GM19351 (cell line): ENCODE measurements around the gene KCNIP4.

Experiments used
- ATAC-seq: cut with Tn5 transposase; IDR thresholded peaks from one replicate; pipeline ENCODE4 v1.9.1; 2021; ENCODE audit warnings: mild to moderate bottlenecking, moderate library complexity; ENCODE audit not compliant: unreplicated experiment

The KCNIP4 gene

DNA sequence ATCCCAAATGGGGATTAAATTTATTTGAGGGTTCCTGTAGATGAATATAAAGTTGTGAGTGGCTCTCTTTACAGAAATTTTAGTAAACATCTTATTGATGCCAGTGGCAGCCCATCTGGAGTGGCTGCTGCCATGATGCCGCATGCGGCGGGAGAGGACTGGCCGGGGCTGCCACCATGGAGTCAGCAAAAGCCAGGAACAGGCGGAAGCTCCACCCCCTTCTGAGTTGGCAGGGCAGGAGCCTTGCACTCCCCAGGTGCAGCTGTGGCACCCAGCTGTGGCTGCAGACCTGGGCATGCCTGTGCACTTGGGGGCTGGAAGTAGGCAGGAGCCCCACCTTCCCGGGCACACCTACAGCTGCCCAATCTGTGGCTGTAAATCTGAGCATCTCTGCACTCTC lies 92.3 kb downstream of the KCNIP4 start:
- ATAC-seq, result no peak

DNA sequence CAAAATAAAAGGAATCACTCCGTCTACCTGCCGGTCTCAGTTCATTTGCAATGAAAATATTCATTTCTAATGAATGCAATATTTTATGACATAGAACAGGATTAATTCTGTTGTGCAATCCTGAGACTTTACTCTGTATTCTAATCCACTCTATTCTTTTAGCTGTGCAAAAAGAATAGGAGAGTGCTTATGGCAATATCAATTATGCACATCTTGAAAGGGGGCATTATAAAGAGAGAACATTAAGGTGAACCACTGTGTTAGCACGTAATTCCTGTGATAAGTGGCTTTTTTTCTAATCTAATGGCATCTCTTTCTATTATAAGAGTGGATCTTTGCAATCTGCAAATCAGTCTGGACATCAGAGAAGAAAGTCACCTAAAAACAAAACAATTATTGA lies 99.5 kb downstream of the KCNIP4 start:
- ATAC-seq, result no peak

DNA sequence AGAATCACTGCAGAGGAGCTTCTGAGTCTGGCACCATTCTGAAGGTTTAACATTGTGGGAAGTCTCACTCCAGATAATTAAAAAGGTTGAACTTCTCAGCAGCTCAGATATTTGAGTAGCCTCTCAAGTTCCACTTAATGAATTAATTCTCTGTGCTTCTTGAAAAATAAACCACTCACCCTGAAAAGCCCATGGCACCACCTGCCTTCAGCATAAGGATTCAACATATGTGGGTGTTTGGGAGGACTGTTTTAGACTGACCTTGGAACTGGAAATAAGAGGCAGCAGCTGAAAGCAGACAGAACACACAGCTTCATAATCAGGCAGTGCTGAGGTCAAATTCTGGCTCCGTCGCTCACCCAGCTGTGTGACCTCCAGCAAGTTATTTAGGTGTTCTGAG lies 100.6 kb downstream of the KCNIP4 start:
- ATAC-seq, result no peak

DNA sequence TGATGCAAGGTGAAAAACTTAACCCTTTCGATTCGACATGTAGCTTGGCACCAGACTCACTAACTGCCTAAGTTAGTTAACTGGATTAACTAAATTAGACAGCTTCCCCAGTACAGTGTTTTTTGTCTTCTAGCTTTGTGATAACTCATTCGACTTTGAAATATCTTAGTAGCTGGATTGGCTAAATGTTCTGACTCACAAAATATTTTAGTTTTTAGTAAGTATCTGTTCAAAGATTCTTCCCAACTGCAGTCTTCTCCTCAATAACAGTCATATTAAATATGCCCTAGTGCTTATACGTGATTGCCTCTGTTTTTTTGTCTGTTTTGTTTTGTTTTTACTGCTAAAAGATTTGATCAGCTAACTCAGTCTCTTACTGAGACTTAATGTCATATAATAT lies 102.9 kb downstream of the KCNIP4 start:
- ATAC-seq, result no peak

DNA sequence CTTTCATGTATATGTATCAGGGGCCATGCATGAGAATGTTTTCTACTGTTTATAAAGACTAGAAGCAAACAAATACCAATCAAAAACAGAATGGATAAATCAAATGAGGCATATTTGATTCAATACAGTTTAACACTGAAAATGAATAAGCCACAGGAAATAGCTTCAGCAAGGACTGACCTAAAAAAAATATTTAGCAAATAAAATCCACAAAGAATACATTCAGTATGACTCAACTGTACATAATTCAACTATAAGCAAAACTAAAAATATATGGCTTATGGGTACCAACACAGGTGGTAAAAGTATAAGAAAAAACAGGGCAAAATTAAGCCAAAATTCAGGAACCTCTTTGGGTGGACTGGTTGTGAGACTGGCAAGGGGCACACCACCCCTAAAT lies 112.9 kb downstream of the KCNIP4 start:
- no peak for ATAC-seq

DNA sequence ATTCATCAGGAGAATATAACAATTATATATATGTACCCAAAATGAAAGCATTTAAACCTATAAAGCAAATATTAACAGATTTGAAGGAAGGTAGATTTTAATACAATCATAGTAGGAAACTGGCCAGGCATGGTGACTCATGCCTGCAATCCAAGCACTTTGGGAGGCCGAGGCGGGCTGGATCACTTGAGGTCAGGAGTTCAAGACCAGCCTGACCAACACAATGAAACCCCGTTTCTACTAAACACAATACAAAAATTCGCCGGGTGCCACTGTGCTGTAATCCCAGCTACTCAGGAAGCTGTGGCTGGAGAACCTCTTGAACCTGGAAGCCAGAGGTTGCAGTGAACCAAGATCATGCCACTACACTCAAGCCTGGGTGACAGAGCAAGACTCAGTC lies 118.3 kb downstream of the KCNIP4 start:
- ATAC-seq, result no peak

DNA sequence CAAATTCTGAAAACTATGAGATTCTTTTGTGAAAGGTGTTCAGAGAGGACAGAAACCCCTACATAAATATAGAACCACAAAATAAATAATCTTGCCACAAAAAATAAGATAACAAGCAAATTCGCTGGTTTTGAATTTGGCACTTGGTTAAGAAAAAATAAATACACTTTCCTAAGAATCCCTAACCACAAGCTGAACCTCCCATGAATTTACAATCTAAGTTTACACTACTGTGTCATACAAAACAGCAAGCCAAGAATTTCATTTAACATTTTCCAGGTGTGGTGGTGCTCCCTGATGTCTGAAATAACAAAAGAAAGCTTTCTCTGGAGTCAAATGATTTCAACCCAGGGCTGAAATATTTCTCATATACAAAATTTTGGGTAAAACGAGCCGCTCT lies 121.0 kb downstream of the KCNIP4 start:
- no peak for ATAC-seq

DNA sequence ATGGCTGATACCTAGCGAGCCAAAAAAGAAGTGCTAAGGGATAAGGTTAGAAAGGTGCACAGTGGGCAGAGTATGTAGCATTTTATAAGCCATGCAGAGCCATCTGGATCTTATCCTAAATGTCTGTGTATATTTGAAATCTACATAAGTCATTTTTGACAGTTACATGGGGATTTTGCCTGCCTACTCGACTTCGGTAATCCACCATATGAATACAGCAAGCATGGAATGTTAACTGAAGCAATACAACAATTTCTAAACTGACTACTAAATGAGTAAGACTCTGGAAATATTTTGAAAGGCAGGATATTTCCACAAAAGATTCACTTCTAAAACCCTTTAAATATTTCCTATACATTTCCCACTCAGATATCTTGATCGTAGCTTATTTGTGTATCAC lies 122.5 kb downstream of the KCNIP4 start:
- ATAC-seq, result no peak

DNA sequence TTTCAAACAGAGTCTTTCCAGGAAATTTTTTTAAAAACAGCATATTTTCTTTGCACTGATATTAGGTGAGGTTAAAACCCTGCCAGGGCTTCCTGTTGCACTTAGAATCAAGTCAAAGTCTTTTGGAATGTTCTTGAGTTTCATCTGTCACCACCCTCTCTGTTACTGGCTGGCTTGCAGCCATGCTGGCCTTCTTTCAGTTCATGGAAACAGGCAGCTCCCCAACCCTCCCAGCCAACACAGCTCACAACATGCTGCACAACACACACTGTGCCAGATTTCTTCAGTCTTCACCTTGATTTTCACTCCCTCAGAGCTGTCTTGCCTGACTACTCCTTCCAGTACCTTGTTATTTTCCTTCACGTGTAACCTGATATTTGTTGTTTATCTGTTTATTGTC lies 129.5 kb downstream of the KCNIP4 start:
- ATAC-seq, result no peak

DNA sequence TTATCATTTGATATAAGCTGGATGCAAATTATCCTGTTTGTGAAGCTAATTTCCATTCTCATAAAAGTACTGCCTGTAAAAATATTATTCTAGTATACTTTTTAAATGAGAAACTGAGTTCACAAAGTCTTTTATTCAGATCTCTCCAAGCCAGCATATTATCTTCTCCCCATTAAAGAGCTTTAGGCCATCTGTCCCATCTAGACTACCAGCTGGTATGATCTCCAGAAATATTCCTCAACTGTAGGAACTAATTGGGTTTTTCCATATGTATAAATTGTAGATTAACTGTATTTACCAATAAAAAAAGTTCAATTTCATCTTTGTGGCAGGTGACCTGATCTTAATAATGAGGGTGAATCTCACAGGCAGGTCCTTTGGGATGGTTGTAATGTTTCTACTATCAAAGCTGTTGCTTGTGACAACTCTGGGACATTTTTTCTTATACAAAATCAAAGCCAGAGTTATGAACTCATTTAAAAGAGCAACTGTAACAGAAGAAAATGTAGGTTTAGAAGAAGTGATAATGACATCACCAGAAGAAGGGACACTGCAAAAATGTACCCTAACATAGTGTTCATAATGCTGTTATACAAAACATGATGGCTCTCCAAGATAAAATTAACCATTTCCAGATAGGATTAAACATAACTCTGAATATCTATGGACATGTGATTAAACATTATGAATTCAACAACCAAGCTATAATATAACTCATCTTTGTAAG lies 132.8 kb downstream of the KCNIP4 start:
- ATAC-seq, result no peak

DNA sequence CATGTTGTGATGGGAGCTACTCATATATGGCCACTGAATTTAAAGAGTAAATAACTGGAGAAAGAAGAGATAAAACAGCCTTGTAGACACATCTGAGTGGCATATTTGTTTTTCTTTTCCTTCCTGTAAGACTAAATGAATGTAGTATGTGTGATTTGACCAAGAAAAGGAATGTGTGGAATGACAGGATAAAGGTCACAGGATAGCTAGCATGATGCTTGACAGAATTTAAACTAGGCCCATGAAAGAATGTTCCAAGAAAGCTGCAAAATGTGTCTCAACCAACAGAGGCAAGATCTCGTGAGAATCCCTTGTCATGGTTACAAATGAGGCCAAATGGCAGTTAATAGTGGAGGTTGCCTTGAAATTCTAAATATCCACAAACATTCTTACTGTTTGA lies 137.0 kb downstream of the KCNIP4 start:
- ATAC-seq, result no peak

DNA sequence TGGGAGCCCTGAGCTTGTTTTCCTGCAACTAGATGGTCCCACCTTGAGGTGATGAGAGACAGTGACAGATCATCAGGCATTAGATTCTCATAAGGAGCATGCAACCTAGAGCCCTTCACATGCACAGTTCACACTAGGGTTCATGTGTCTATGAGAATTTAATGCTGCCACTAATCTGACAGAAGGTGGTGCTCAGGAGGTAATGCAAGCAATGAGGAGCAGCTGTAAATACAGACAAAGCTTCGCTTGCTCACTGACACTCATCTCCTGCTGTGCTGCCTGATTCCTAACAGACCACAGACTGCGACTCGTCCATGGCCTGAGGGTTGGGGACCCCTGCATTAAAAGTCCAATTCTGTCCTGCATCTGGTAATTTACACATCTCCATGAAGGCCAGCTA lies 141.6 kb downstream of the KCNIP4 start:
- ATAC-seq, result no peak

DNA sequence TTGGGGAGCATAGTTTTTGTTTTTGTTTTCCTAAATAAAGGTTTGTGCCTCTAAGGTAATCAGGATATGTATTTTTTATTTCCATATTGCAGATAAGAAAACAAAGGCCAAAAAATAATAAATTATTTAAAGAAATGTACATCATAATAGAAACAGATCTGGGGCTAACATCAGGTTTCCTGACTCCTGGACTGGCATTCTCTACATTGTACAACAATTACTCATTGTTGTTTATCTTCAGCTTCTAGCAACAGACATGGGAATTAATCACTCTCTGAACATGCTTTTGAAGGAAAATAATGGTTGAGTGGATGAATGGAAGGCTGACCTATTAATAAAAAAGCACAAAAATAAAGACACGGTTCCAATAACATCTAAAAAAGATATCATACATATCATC lies 146.2 kb downstream of the KCNIP4 start:
- ATAC-seq, result no peak

DNA sequence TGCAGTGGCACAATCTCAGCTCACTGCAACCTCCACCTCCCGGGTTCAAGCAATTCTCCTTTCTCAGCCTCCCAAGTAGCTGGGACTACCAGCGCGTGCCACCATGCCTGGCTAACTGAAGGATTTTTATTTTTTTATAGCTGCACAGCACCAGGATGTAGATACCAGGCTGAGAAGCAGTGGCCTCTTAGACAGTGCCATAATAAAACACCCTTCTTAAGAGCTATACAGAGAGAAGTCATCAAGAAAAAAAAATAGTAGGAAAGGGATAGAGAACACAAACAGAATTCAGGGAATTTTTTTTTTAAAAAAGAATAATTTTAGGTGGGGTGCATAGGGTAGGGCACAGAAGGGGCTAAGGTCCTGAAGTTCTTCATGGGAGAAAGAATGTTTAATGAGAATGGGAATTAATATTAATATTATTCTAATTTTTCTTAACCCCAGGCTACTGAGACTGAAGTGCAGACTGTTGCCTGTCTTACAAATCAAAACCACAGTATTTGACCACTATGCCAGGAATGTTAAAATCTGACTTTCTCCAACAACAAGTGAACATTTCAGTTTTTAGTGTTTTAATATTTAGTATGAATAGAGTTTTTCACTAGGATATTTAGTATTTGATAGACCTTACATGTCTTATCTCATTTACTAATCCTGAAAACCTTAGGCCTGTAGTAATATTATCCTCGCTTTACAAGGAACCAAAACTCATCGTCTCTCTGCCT lies 146.7 kb downstream of the KCNIP4 start:
- ATAC-seq, result no peak

DNA sequence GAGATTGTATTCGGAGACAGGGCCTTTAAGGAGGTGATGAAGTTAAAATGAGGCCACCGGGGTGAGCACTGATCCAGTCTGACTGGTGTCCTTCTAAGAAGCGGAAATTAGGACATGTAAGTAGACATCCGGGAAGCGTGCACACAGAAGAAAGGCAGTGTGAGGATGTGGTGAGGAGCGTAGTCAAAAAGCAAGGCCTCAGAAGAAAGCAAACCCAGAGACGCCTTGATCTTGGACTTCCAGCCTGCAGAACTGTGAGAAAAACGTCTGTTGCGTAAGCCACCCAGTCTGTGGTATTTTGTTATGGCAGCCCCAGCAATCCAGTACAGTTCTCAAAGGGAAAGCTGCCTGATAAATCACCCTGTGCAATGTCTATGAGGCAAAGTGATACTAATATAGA lies 153.5 kb downstream of the KCNIP4 start:
- ATAC-seq, result no peak

DNA sequence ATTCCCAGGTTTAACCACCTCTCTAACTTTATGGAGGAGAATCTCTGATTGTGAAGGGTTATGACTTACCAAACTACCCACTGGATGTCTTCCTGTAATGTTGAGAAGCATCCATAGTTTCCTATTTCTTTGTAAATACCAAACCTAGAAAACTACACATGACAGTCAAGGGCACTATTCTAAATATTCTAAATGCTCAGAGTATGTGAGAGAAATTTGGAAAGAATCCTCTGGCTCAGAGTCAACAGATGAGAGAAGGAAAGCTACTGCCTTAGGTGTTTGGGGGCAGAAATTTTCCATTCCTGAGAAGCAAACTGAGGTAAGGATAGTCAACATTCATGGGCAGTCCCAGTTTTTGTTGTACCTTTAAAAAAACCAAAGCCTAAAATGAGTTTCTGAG lies 155.8 kb downstream of the KCNIP4 start:
- no peak for ATAC-seq

DNA sequence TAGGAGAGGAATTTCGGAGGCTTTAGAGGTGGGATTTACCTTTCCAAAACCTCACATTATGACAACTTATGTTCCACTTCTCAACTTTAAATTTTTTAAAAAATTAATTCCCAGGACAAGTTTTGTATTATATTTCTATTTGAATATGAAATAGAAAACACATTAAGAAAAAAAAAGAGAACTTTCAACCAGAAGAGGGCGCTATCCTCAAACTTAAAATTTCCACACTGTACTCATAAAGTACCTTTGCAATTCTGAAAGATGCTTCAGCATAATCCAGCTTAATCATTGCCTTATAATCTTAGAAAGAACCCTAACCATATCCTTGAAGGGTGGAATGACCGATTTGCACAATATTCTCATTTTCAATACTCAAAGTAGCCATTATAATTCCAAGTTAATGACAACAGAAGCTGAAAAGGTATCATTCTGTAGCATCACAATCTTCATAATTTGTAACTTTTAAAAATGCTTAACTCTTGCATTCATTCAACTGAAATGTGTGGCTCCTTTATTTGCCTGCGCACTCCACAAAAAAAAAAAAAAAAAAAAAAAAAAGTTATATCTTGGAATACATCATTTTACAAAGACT lies 158.0 kb downstream of the KCNIP4 start:
- ATAC-seq, result no peak

DNA sequence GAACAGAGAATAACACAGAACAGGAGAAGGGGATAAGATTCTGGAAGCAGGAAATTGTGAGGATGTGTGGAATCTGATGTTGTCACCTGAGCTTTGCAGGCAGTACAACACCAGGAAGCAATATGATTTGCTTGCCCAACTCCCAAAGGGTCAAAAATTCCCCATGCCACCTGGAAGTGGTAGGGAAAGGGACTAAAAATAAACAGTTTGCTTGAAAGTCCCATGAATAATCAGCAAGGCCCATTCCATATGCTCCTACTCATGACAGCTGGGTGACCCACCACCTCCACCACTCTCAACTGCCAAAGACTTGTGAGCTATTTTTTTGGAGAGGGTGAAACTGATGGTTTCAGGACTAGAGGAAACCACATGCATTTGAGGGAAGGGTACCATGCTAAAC lies 168.4 kb downstream of the KCNIP4 start:
- ATAC-seq, result no peak

DNA sequence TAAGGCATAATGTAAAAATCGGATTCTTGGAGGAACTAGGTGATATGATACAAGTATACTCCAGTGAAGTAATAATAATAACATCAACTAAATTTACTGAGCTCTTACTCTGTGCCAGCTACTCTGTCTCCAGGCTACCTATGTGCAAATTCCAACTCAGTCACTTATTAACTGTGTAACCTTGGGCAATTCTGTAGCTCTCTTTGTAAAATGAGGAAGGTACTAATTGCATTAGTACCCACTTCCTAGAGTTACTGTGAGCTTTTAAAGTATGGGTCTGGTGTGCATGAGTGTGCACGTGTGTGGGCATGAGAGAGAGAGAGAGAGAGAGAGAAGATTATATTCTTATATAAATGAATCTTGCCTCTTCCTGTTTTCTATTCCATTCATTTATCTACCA lies 169.9 kb downstream of the KCNIP4 start:
- ATAC-seq, result no peak

DNA sequence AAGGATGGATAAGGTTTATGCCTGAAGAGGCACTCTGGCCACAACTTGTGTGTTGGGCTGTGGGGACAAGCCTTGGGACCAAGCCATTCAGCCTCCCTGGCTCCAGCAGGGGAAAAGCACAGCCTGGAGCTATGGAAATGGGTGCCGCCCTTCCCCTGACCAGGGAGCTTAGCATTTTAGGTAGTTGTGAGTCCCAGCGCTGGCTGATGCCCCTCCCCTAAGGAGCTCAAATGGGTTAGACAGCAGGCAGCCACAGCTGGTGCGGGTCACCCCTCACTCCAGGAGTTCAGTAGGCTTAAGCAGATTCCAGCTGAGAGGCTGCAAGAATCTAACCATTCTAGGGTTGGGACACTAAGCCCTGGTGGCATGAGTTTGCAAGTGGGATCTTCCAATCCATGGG lies 172.9 kb downstream of the KCNIP4 start:
- ATAC-seq, result no peak

DNA sequence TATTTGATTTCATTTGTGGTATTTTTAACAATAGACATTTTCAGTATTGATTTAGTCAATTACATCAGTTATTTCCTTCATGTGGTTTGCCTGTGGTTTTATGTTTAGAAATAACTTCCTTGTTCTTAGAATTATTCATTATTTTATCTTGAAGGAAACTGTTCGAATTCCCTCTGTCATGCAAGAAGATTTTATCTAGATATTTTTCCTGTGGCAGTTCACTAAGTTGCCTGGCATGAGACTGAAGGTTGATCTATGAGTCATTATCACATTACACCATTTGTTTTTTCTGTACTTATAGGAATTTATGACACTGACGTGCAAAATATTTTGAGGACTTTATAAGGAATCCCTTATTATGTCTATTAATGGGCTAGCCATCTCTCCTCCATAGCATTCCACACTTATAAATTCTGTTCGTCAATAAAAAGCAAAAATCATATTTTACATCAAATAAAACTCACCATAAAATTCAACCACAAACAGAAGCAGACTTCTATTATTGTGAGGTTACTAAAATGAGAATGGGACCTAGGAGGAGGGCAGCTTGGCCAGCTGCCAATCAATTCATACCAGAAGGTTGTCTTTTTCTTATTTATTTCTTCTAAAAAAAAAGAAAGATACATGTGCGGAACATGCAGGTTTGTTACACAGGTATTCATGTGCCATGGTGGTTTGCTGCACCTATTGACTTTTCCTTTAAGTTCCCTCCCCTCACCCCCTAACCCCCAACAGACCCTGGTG lies 179.0 kb downstream of the KCNIP4 start:
- no peak for ATAC-seq
